Measurements from ENCODE around the gene MYO1D. TPM values are rescaled to one million over a fixed set of nuclear protein-coding genes. Genes with fewer than 3 reads are reported as not detected.
"Not testable (repeated sequence)": the region's sequence is repeated elsewhere in the genome, so short reads cannot be mapped to it uniquely, and the experiment has no call there.

The MYO1D gene
- total RNA-seq, 1 experiment from 2014 or later = 5.6 TPM

GRCh38 chr17:32722733-32723132 lies 154.2 kb downstream of the MYO1D start:
- no peak overlapping the region for H2AFZ ChIP-seq (ENCODE audit: low read length)
- no peak overlapping the region for H3K27ac ChIP-seq (ENCODE audit: low read length)
- H3K4me1 ChIP-seq (ENCODE audit: low read length) = no peaks in the 10 kb centered on the region
- H3K4me3 ChIP-seq (ENCODE audit: low read length) = no peak overlapping the region
- H3K9me2 ChIP-seq (replicated peaks; ENCODE audit: insufficient read depth, low read length) = no peaks in the 10 kb centered on the region
- H3K79me2 ChIP-seq (ENCODE audit: low read length) = no peaks in the 10 kb centered on the region
- H4K20me1 ChIP-seq (ENCODE audit: insufficient read depth, low read depth, low read length) = no peaks in the 10 kb centered on the region
- no peaks in the 10 kb centered on the region for H3K27me3 ChIP-seq (ENCODE audit: low read length)
- H3K4me2 ChIP-seq (ENCODE audit: low read depth, low read length, poor library complexity, severe bottlenecking) = no peak overlapping the region
- no peak overlapping the region for H3K9ac ChIP-seq (ENCODE audit: low read length)
- no peaks in the 10 kb centered on the region for H3K36me3 ChIP-seq (ENCODE audit: insufficient read depth, low read length)
- DNase-seq = no peak
- no peaks in the 10 kb centered on the region for H3K9me3 ChIP-seq (ENCODE audit: low read length)

GRCh38 chr17:32720671-32721070 lies 156.3 kb downstream of the MYO1D start:
- no peak overlapping the region for H3K9ac ChIP-seq (ENCODE audit: low read length)
- no peaks in the 10 kb centered on the region for H4K20me1 ChIP-seq (ENCODE audit: insufficient read depth, low read depth, low read length)
- no peaks in the 10 kb centered on the region for H3K79me2 ChIP-seq (ENCODE audit: low read length)
- H3K4me2 ChIP-seq (ENCODE audit: low read depth, low read length, poor library complexity, severe bottlenecking) = no peak overlapping the region
- no peaks in the 10 kb centered on the region for H3K36me3 ChIP-seq (ENCODE audit: insufficient read depth, low read length)
- no peak overlapping the region for H2AFZ ChIP-seq (ENCODE audit: low read length)
- H3K27ac ChIP-seq (ENCODE audit: low read length) = no peak overlapping the region
- no peaks in the 10 kb centered on the region for H3K9me2 ChIP-seq (replicated peaks; ENCODE audit: insufficient read depth, low read length)
- no peaks in the 10 kb centered on the region for H3K27me3 ChIP-seq (ENCODE audit: low read length)
- DNase-seq = no peak
- no peaks in the 10 kb centered on the region for H3K4me1 ChIP-seq (ENCODE audit: low read length)
- H3K4me3 ChIP-seq (ENCODE audit: low read length) = no peak overlapping the region
- H3K9me3 ChIP-seq (ENCODE audit: low read length) = no peaks in the 10 kb centered on the region

- Histone ChIP-seq H3K4me3 (ENCODE audit: low read length) (no peak overlapping the region), H3K4me1 (ENCODE audit: low read length) (0 out of 2 replicates have a peak, but pooled peaks cover 2% of the 10 kb centered on the region), H3K9me2 (replicated peaks; ENCODE audit: insufficient read depth, low read length) (no peaks in the 10 kb centered on the region), H3K4me2 (ENCODE audit: low read depth, low read length, poor library complexity, severe bottlenecking) (no peak overlapping the region), H3K27me3 (ENCODE audit: low read length) (no peaks in the 10 kb centered on the region), H3K79me2 (ENCODE audit: low read length) (no peaks in the 10 kb centered on the region), H3K27ac (ENCODE audit: low read length) (no peak overlapping the region), H2AFZ (ENCODE audit: low read length) (no peak overlapping the region), H3K9me3 (ENCODE audit: low read length) (no peaks in the 10 kb centered on the region), H4K20me1 (ENCODE audit: insufficient read depth, low read depth, low read length) (no peaks in the 10 kb centered on the region), H3K36me3 (ENCODE audit: insufficient read depth, low read length) (no peaks in the 10 kb centered on the region), H3K9ac (ENCODE audit: low read length) (no peak overlapping the region)
- no peak for DNase-seq
Observed at GRCh38 chr17:32719689-32720088, 157.2 kb downstream of the MYO1D start.

- not testable (repeated sequence) for H3K4me3 ChIP-seq (ENCODE audit: low read length); H3K4me2 ChIP-seq (ENCODE audit: low read depth, low read length, poor library complexity, severe bottlenecking); H3K9me2 ChIP-seq (replicated peaks; ENCODE audit: insufficient read depth, low read length)
Observed at GRCh38 chr17:32714922-32715321, 162.0 kb downstream of the MYO1D start.

GRCh38 chr17:32714206-32714605 lies 162.7 kb downstream of the MYO1D start:
- H3K9me3 ChIP-seq (ENCODE audit: low read length); H3K36me3 ChIP-seq (ENCODE audit: insufficient read depth, low read length); H3K4me2 ChIP-seq (ENCODE audit: low read depth, low read length, poor library complexity, severe bottlenecking); H3K79me2 ChIP-seq (ENCODE audit: low read length); H3K27me3 ChIP-seq (ENCODE audit: low read length); DNase-seq; H4K20me1 ChIP-seq (ENCODE audit: insufficient read depth, low read depth, low read length); H3K27ac ChIP-seq (ENCODE audit: low read length); H2AFZ ChIP-seq (ENCODE audit: low read length); H3K9ac ChIP-seq (ENCODE audit: low read length); H3K4me1 ChIP-seq (ENCODE audit: low read length); H3K9me2 ChIP-seq (replicated peaks; ENCODE audit: insufficient read depth, low read length); H3K4me3 ChIP-seq (ENCODE audit: low read length): not testable (repeated sequence)

More at GRCh38 chr17:32714922-32715321, 162.0 kb downstream of the MYO1D start:
- not testable (repeated sequence) for H3K79me2 ChIP-seq (ENCODE audit: low read length); H3K27me3 ChIP-seq (ENCODE audit: low read length); H3K9ac ChIP-seq (ENCODE audit: low read length); H3K27ac ChIP-seq (ENCODE audit: low read length); H3K4me1 ChIP-seq (ENCODE audit: low read length); H2AFZ ChIP-seq (ENCODE audit: low read length); H4K20me1 ChIP-seq (ENCODE audit: insufficient read depth, low read depth, low read length); H3K9me3 ChIP-seq (ENCODE audit: low read length); H3K36me3 ChIP-seq (ENCODE audit: insufficient read depth, low read length); DNase-seq

GRCh38 chr17:32713081-32713480 lies 163.8 kb downstream of the MYO1D start:
- no peaks in the 10 kb centered on the region for H4K20me1 ChIP-seq (ENCODE audit: insufficient read depth, low read depth, low read length)
- no peaks in the 10 kb centered on the region for H3K9me2 ChIP-seq (replicated peaks; ENCODE audit: insufficient read depth, low read length)
- no peak overlapping the region for H3K9ac ChIP-seq (ENCODE audit: low read length)
- DNase-seq = no peak
- no peak overlapping the region for H2AFZ ChIP-seq (ENCODE audit: low read length)
- H3K79me2 ChIP-seq (ENCODE audit: low read length) = no peaks in the 10 kb centered on the region
- no peak overlapping the region for H3K4me3 ChIP-seq (ENCODE audit: low read length)
- no peaks in the 10 kb centered on the region for H3K27me3 ChIP-seq (ENCODE audit: low read length)
- no peak overlapping the region for H3K27ac ChIP-seq (ENCODE audit: low read length)
- no peak overlapping the region for H3K4me2 ChIP-seq (ENCODE audit: low read depth, low read length, poor library complexity, severe bottlenecking)
- H3K9me3 ChIP-seq (ENCODE audit: low read length) = no peaks in the 10 kb centered on the region
- H3K4me1 ChIP-seq (ENCODE audit: low read length) = 0 out of 2 replicates have a peak, but pooled peaks cover 2% of the 10 kb centered on the region
- no peaks in the 10 kb centered on the region for H3K36me3 ChIP-seq (ENCODE audit: insufficient read depth, low read length)

GRCh38 chr17:32709562-32709961 lies 167.4 kb downstream of the MYO1D start:
- Histone ChIP-seq H4K20me1 (ENCODE audit: insufficient read depth, low read depth, low read length) (no peaks in the 10 kb centered on the region), H3K4me1 (ENCODE audit: low read length) (no peaks in the 10 kb centered on the region), H3K79me2 (ENCODE audit: low read length) (no peaks in the 10 kb centered on the region), H3K36me3 (ENCODE audit: insufficient read depth, low read length) (no peaks in the 10 kb centered on the region), H3K27ac (ENCODE audit: low read length) (no peak overlapping the region), H2AFZ (ENCODE audit: low read length) (no peak overlapping the region), H3K9ac (ENCODE audit: low read length) (no peak overlapping the region), H3K9me3 (ENCODE audit: low read length) (no peaks in the 10 kb centered on the region), H3K27me3 (ENCODE audit: low read length) (no peaks in the 10 kb centered on the region), H3K9me2 (replicated peaks; ENCODE audit: insufficient read depth, low read length) (no peaks in the 10 kb centered on the region), H3K4me3 (ENCODE audit: low read length) (no peak overlapping the region), H3K4me2 (ENCODE audit: low read depth, low read length, poor library complexity, severe bottlenecking) (no peak overlapping the region)
- no peak for DNase-seq

GRCh38 chr17:32701871-32702270 lies 175.1 kb downstream of the MYO1D start:
- no peak overlapping the region for H3K4me2 ChIP-seq (ENCODE audit: low read depth, low read length, poor library complexity, severe bottlenecking)
- H3K36me3 ChIP-seq (ENCODE audit: insufficient read depth, low read length) = no peaks in the 10 kb centered on the region
- H3K27ac ChIP-seq (ENCODE audit: low read length) = no peak overlapping the region
- H3K27me3 ChIP-seq (ENCODE audit: low read length) = no peaks in the 10 kb centered on the region
- no peaks in the 10 kb centered on the region for H4K20me1 ChIP-seq (ENCODE audit: insufficient read depth, low read depth, low read length)
- H3K4me1 ChIP-seq (ENCODE audit: low read length) = no peaks in the 10 kb centered on the region
- H3K4me3 ChIP-seq (ENCODE audit: low read length) = no peak overlapping the region
- no peaks in the 10 kb centered on the region for H3K9me2 ChIP-seq (replicated peaks; ENCODE audit: insufficient read depth, low read length)
- no peak for DNase-seq
- H3K9ac ChIP-seq (ENCODE audit: low read length) = no peak overlapping the region
- no peak overlapping the region for H2AFZ ChIP-seq (ENCODE audit: low read length)
- H3K9me3 ChIP-seq (ENCODE audit: low read length) = no peaks in the 10 kb centered on the region
- no peaks in the 10 kb centered on the region for H3K79me2 ChIP-seq (ENCODE audit: low read length)

GRCh38 chr17:32699247-32699646 lies 177.7 kb downstream of the MYO1D start:
- Histone ChIP-seq H3K27me3 (ENCODE audit: low read length) (no peaks in the 10 kb centered on the region), H3K4me1 (ENCODE audit: low read length) (no peaks in the 10 kb centered on the region)
- DNase-seq = no peak

More at GRCh38 chr17:32699247-32699646, 177.7 kb downstream of the MYO1D start:
- H4K20me1 ChIP-seq (ENCODE audit: insufficient read depth, low read depth, low read length) = no peaks in the 10 kb centered on the region
- H3K9ac ChIP-seq (ENCODE audit: low read length) = no peak overlapping the region
- H3K36me3 ChIP-seq (ENCODE audit: insufficient read depth, low read length) = no peaks in the 10 kb centered on the region
- H3K4me3 ChIP-seq (ENCODE audit: low read length) = no peak overlapping the region
- no peak overlapping the region for H3K27ac ChIP-seq (ENCODE audit: low read length)
- no peaks in the 10 kb centered on the region for H3K79me2 ChIP-seq (ENCODE audit: low read length)
- H3K9me2 ChIP-seq (replicated peaks; ENCODE audit: insufficient read depth, low read length) = no peaks in the 10 kb centered on the region
- H2AFZ ChIP-seq (ENCODE audit: low read length) = no peak overlapping the region
- no peaks in the 10 kb centered on the region for H3K9me3 ChIP-seq (ENCODE audit: low read length)
- no peak overlapping the region for H3K4me2 ChIP-seq (ENCODE audit: low read depth, low read length, poor library complexity, severe bottlenecking)

Data from Karpas-422 (cell line).